ENCODE measurements around the gene EIF4A3.

DNA sequence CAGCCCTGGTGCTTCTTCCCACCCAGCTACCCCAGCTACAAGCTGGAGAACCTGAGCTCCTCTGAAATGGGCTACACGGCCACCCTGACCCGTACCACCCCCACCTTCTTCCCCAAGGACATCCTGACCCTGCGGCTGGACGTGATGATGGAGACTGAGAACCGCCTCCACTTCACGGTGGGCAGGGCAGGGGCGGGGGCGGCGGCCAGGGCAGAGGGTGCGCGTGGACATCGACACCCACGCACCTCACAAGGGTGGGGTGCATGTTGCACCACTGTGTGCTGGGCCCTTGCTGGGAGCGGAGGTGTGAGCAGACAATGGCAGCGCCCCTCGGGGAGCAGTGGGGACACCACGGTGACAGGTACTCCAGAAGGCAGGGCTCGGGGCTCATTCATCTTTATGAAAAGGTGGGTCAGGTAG lies 42.0 kb downstream of the EIF4A3 start:
- TF ChIP-seq, protein P1, sequence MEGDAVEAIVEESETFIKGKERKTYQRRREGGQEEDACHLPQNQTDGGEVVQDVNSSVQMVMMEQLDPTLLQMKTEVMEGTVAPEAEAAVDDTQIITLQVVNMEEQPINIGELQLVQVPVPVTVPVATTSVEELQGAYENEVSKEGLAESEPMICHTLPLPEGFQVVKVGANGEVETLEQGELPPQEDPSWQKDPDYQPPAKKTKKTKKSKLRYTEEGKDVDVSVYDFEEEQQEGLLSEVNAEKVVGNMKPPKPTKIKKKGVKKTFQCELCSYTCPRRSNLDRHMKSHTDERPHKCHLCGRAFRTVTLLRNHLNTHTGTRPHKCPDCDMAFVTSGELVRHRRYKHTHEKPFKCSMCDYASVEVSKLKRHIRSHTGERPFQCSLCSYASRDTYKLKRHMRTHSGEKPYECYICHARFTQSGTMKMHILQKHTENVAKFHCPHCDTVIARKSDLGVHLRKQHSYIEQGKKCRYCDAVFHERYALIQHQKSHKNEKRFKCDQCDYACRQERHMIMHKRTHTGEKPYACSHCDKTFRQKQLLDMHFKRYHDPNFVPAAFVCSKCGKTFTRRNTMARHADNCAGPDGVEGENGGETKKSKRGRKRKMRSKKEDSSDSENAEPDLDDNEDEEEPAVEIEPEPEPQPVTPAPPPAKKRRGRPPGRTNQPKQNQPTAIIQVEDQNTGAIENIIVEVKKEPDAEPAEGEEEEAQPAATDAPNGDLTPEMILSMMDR (IDR thresholded peaks at IDR 0.05; ENCODE audit: poor library complexity) = no peak
- no peak for TF ChIP-seq EZH2 (IDR thresholded peaks at IDR 0.05; ENCODE audit: borderline replicate concordance)
- TF ChIP-seq EZH2phosphoT487 (IDR thresholded peaks at IDR 0.05; ENCODE audit: low read depth, severe bottlenecking, unreplicated experiment) = no peak

Data from hepatocyte (in vitro differentiated cells).